Activated CD4-positive, alpha-beta memory T cell treated with anti-CD3 and anti-CD28 coated beads for 36 hours (primary cell): ENCODE measurements around the gene ANKRD33B. TPM values are rescaled to one million over a fixed set of nuclear protein-coding genes. Genes with fewer than 3 reads are reported as not detected.

Experiments
- CTCF ChIA-PET: fragments of 350-600 bp; sonication (Branson Sonifier 250); formaldehyde crosslinking; loops from one replicate; lab custom pipeline; 2021; ENCODE audit warnings: antibody characterized with exemption, inconsistent platforms; lab: Charles Lee
- POLR2A ChIA-PET: fragments of 350-600 bp; sonication (Branson Sonifier 250); formaldehyde crosslinking; loops from one replicate; lab custom pipeline; 2021; ENCODE audit warnings: antibody characterized with exemption; lab: Charles Lee
- DNase-seq: peaks from one replicate; pipeline ENCODE4 v3.0.0-alpha.2; 2020
- H3K27ac Mint-ChIP-seq: one replicate; pipeline ENCODE4 v1.8.0; 2021; ENCODE audit warnings: mixed read lengths
- H3K27me3 Mint-ChIP-seq: one replicate; pipeline ENCODE4 v1.8.0; 2021; ENCODE audit warnings: mixed read lengths
- H3K36me3 Mint-ChIP-seq: one replicate; pipeline ENCODE4 v1.8.0; 2021; ENCODE audit warnings: mixed read lengths
- H3K4me1 Mint-ChIP-seq: one replicate; pipeline ENCODE4 v1.8.0; 2021; ENCODE audit warnings: low read depth, mixed read lengths
- H3K4me3 Mint-ChIP-seq: one replicate; pipeline ENCODE4 v1.8.0; 2021; ENCODE audit warnings: mild to moderate bottlenecking, mixed read lengths
- H3K9me3 Mint-ChIP-seq: one replicate; pipeline ENCODE4 v1.8.0; 2021; ENCODE audit warnings: mixed read lengths
- intact Hi-C: fragments of 100-400 bp; cut with micrococcal nuclease; formaldehyde crosslinking; loops from one replicate; pipeline ENCODE4 v1.15.1; 2023
- total RNA-seq, 2 experiments: library from RNA; stranded (reverse); gene quantifications; one replicate each; pipeline ENCODE4 v1.2.3, GENCODE V29; 2021

Gene ANKRD33B
- total RNA-seq, 2 experiments from 2014 or later: 9.9 to 10.0 TPM

GRCh38 chr5:10617103-10617502 is 53.2 kb downstream of the ANKRD33B start:
- Mint-ChIP-seq H3K36me3 (peaks cover 5% of the 10 kb centered on the region), H3K9me3 (peaks cover 5% of the 10 kb centered on the region), H3K4me3 (no peak overlapping the region), H3K27me3 (no peaks in the 10 kb centered on the region), H3K4me1 (peaks cover 5% of the 10 kb centered on the region), H3K27ac (no peak overlapping the region)
- intact Hi-C loops: no loop called here
- DNase-seq: no peak
- CTCF ChIA-PET: interaction anchor here (1.3 kb wide), 1 partner anchor 11 kb away, joined by 4 read pairs; no protein-coding TSS in a partner anchor
- POLR2A ChIA-PET: no interaction called here

GRCh38 chr5:10618311-10618710 is 54.4 kb downstream of the ANKRD33B start:
- intact Hi-C loops: no loop called here
- DNase-seq: no peak
- Mint-ChIP-seq H3K36me3 (peaks cover 5% of the 10 kb centered on the region), H3K27ac (no peak overlapping the region), H3K4me3 (no peak overlapping the region), H3K9me3 (peaks cover 5% of the 10 kb centered on the region), H3K4me1 (peaks cover 6% of the 10 kb centered on the region), H3K27me3 (no peaks in the 10 kb centered on the region)
- POLR2A ChIA-PET: no interaction called here
- CTCF ChIA-PET: no interaction called here

GRCh38 chr5:10619649-10620048 is 55.8 kb downstream of the ANKRD33B start:
- H3K4me3 Mint-ChIP-seq: no peak overlapping the region
- no peak for DNase-seq
- no peaks in the 10 kb centered on the region for H3K27me3 Mint-ChIP-seq
- peaks cover 5% of the 10 kb centered on the region for H3K9me3 Mint-ChIP-seq
- H3K36me3 Mint-ChIP-seq: peaks cover 5% of the 10 kb centered on the region
- H3K4me1 Mint-ChIP-seq: peaks cover 6% of the 10 kb centered on the region
- POLR2A ChIA-PET: no interaction called here
- H3K27ac Mint-ChIP-seq: no peak overlapping the region
- intact Hi-C loops: no loop called here
- CTCF ChIA-PET: interaction anchor here (0.6 to 1.5 kb wide), 2 partner anchors 8 to 167 kb away, joined by 3 to 5 read pairs; no protein-coding TSS in a partner anchor

GRCh38 chr5:10620346-10620745 is 56.5 kb downstream of the ANKRD33B start:
- Mint-ChIP-seq H3K4me3 (no peak overlapping the region), H3K27me3 (no peaks in the 10 kb centered on the region), H3K9me3 (peaks cover 5% of the 10 kb centered on the region), H3K36me3 (peaks cover 5% of the 10 kb centered on the region), H3K4me1 (peaks cover 6% of the 10 kb centered on the region), H3K27ac (no peak overlapping the region)
- DNase-seq: no peak
- POLR2A ChIA-PET: interaction anchor here (0.6 kb wide), 2 partner anchors 16 to 20 kb away, joined by 3 read pairs; no protein-coding TSS in a partner anchor
- CTCF ChIA-PET: interaction anchor here (1.0 to 1.5 kb wide), 2 partner anchors 8 to 168 kb away, joined by 3 to 5 read pairs; no protein-coding TSS in a partner anchor
- intact Hi-C loops: no loop called here

- CTCF ChIA-PET: interaction anchor here (1.2 kb wide), 1 partner anchor 169 kb away, joined by 6 read pairs; no protein-coding TSS in a partner anchor
- peaks cover 5% of the 10 kb centered on the region for H3K9me3 Mint-ChIP-seq
- peaks cover 5% of the 10 kb centered on the region for H3K36me3 Mint-ChIP-seq
- DNase-seq: no peak
- intact Hi-C loops: no loop called here
- no peaks in the 10 kb centered on the region for H3K27me3 Mint-ChIP-seq
- POLR2A ChIA-PET: no interaction called here
- no peak overlapping the region for H3K4me3 Mint-ChIP-seq
- H3K27ac Mint-ChIP-seq: no peak overlapping the region
- peaks cover 6% of the 10 kb centered on the region for H3K4me1 Mint-ChIP-seq
Measured at GRCh38 chr5:10621832-10622231, 58.0 kb downstream of the ANKRD33B start.

- Mint-ChIP-seq H3K4me3 (no peak overlapping the region), H3K9me3 (peaks cover 5% of the 10 kb centered on the region), H3K36me3 (peaks cover 5% of the 10 kb centered on the region), H3K27ac (no peak overlapping the region), H3K27me3 (no peaks in the 10 kb centered on the region), H3K4me1 (peaks cover 15% of the 10 kb centered on the region)
- no peak for DNase-seq
- intact Hi-C loops: no loop called here
- POLR2A ChIA-PET: no interaction called here
- CTCF ChIA-PET: no interaction called here
Measured at GRCh38 chr5:10622810-10623209, 58.9 kb downstream of the ANKRD33B start.

- peaks cover 5% of the 10 kb centered on the region for H3K9me3 Mint-ChIP-seq
- H3K27ac Mint-ChIP-seq: no peak overlapping the region
- H3K4me3 Mint-ChIP-seq: no peak overlapping the region
- POLR2A ChIA-PET: no interaction called here
- H3K4me1 Mint-ChIP-seq: peaks cover 18% of the 10 kb centered on the region
- intact Hi-C loops: no loop called here
- no peak for DNase-seq
- no peaks in the 10 kb centered on the region for H3K27me3 Mint-ChIP-seq
- H3K36me3 Mint-ChIP-seq: peaks cover 5% of the 10 kb centered on the region
- CTCF ChIA-PET: no interaction called here
Measured at GRCh38 chr5:10623305-10623910, 59.5 kb downstream of the ANKRD33B start.

GRCh38 chr5:10624206-10624605 is 60.3 kb downstream of the ANKRD33B start:
- no peak for DNase-seq
- peaks cover 20% of the 10 kb centered on the region for H3K4me1 Mint-ChIP-seq
- CTCF ChIA-PET: no interaction called here
- H3K4me3 Mint-ChIP-seq: no peak overlapping the region
- H3K27ac Mint-ChIP-seq: no peak overlapping the region
- POLR2A ChIA-PET: no interaction called here
- intact Hi-C loops: no loop called here
- peaks cover 5% of the 10 kb centered on the region for H3K9me3 Mint-ChIP-seq
- peaks cover under 1% of the 10 kb centered on the region for H3K27me3 Mint-ChIP-seq
- peaks cover 5% of the 10 kb centered on the region for H3K36me3 Mint-ChIP-seq

GRCh38 chr5:10624679-10625078 is 60.8 kb downstream of the ANKRD33B start:
- H3K27me3 Mint-ChIP-seq: peaks cover 4% of the 10 kb centered on the region
- DNase-seq: no peak
- H3K36me3 Mint-ChIP-seq: peaks cover 5% of the 10 kb centered on the region

GRCh38 chr5:10625700-10626472 is 62.0 kb downstream of the ANKRD33B start:
- Mint-ChIP-seq H3K9me3 (peaks cover 7% of the 10 kb centered on the region), H3K36me3 (peaks cover 4% of the 10 kb centered on the region), H3K27me3 (peaks cover 6% of the 10 kb centered on the region), H3K27ac (no peak overlapping the region), H3K4me3 (no peak overlapping the region), H3K4me1 (peaks cover 31% of the 10 kb centered on the region)
- CTCF ChIA-PET: interaction anchor here (2.8 to 6.1 kb wide), 3 partner anchors 19 to 342 kb away, joined by 22 to 154 read pairs (median 24); no protein-coding TSS in a partner anchor
- no peak for DNase-seq
- POLR2A ChIA-PET: no interaction called here
- intact Hi-C loops: no loop called here

More at GRCh38 chr5:10624679-10625078, 60.8 kb downstream of the ANKRD33B start:
- Mint-ChIP-seq H3K4me1 (peaks cover 24% of the 10 kb centered on the region), H3K4me3 (no peak overlapping the region), H3K27ac (no peak overlapping the region), H3K9me3 (peaks cover 5% of the 10 kb centered on the region)
- intact Hi-C loops: no loop called here
- ChIA-PET CTCF (interaction anchor here (6.1 kb wide), 1 partner anchor 174 kb away, joined by 154 read pairs; no protein-coding TSS in a partner anchor), POLR2A (no interaction called here)

- no peak overlapping the region for H3K4me3 Mint-ChIP-seq
- H3K4me1 Mint-ChIP-seq: peaks cover 38% of the 10 kb centered on the region
- DNase-seq: no peak
- CTCF ChIA-PET: interaction anchor here (1.0 to 6.1 kb wide), 20 partner anchors 10 to 342 kb away, joined by 3 to 154 read pairs (median 7); partner anchors contain the start of gene ROPN1L
- intact Hi-C loops: loop anchor here (1.0 kb wide), 1 partner anchor 61 kb away; no protein-coding TSS in a partner anchor
- no peaks in the 10 kb centered on the region for H3K36me3 Mint-ChIP-seq
- POLR2A ChIA-PET: no interaction called here
- H3K27ac Mint-ChIP-seq: no peak overlapping the region
- peaks cover 3% of the 10 kb centered on the region for H3K9me3 Mint-ChIP-seq
- peaks cover 6% of the 10 kb centered on the region for H3K27me3 Mint-ChIP-seq
Measured at GRCh38 chr5:10626473-10627013, 62.7 kb downstream of the ANKRD33B start.
